HCT116 (cell line): Measurements from ENCODE around the gene IREB2.

ENCODE experiments used
- CTCF ChIP-seq, 3 experiments: fragments of 200-600 bp in 1 of 3; sonication (generic) in 1 of 3; IDR thresholded peaks in 2 of 3; conservative IDR thresholded peaks in 1 of 3; 2 replicates each; pipeline ENCODE4 v1.5.1; 2012 to 2017; ENCODE audit warnings: low read depth in 2 of 3, low read length in 2 of 3, antibody characterized with exemption in 1 of 3, borderline replicate concordance in 1 of 3, control low read depth in 1 of 3, mild to moderate bottlenecking in 1 of 3, mixed read lengths in 1 of 3, mixed run types in 1 of 3, moderate library complexity in 1 of 3; ENCODE audit not compliant: insufficient read depth in 1 of 3
- JUND ChIP-seq: IDR thresholded peaks from 2 replicates; pipeline ENCODE4 v1.6.1; 2012
- MAX ChIP-seq: IDR thresholded peaks from 2 replicates; pipeline ENCODE4 v1.6.1; 2012
- POLR2AphosphoS5 ChIP-seq: IDR thresholded peaks from 2 replicates; pipeline ENCODE4 v1.6.1; 2011; ENCODE audit warnings: mild to moderate bottlenecking, low read depth, low read length, moderate library complexity
- RAD21 ChIP-seq: IDR thresholded peaks from 2 replicates; pipeline ENCODE4 v1.6.1; 2012; ENCODE audit warnings: low read depth, mild to moderate bottlenecking
- TCF7L2 ChIP-seq: IDR thresholded peaks from 2 replicates; pipeline ENCODE4 v1.7.0; 2011; ENCODE audit warnings: borderline replicate concordance, inconsistent platforms; ENCODE audit not compliant: insufficient read depth, insufficient read length; ENCODE audit errors: extremely low read depth
- YY1 ChIP-seq: IDR thresholded peaks from 2 replicates; pipeline ENCODE4 v1.6.1; 2011; ENCODE audit warnings: low read length, low read depth, moderate library complexity, mild to moderate bottlenecking; ENCODE audit not compliant: insufficient replicate concordance; ENCODE audit errors: extremely low read depth

DNA sequence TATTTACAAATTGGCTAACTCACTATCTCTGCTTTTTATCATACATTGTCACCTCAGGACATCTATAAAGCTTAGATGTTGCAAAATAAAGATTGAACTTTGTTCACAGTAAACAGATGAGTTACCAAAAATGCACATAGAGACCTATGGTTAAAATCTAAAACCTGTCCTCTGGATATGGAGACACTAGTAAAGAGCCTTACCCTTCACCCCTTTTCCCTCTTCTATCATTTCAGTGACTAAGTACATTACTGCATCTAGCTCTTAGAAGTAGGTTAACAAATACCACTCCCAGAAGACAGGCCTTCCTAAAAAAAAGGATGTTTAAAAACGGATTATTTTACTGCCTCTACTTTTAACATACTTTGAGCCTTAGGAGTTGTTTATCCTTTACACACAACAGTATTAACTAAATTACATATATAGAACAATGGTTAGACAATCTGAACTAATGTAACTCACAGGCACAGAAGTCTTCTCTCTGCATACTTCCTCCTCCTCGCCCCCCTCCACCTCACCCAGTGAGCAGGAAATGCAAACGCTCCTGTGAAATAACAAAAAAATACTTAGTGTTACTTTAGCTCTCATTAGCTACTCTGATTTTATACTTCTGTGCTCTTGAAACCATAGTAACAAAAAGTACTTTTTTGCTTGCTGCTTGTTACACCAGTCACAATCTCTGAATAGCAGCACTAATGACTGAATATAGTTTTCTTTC lies 23.3 kb downstream of the IREB2 start:
- TF ChIP-seq CTCF (IDR thresholded peaks at IDR 0.05 in 2 of 3, conservative IDR thresholded peaks at IDR 0.05 in 1 of 3; ENCODE audit: borderline replicate concordance in 1 of 3, insufficient read depth in 1 of 3, low read depth in 2 of 3, low read length in 2 of 3) = no peak
- no peak for TF ChIP-seq TCF7L2
- TF ChIP-seq YY1 = no peak
- no peak for TF ChIP-seq POLR2AphosphoS5
- no peak for TF ChIP-seq JUND
- no peak for TF ChIP-seq MAX
- TF ChIP-seq RAD21 = no peak
